Peyer's patch (tissue), 4 donors: ENCODE data around the gene GPLD1.

Experiments used
- CTCF ChIP-seq, 6 experiments: fragments of 450-650 bp in 4 of 6; fragments of 200-600 bp in 2 of 6; sonication (generic) in 1 of 6; IDR thresholded peaks; one replicate each; pipeline ENCODE4 v1.5.1; 2017 to 2019; ENCODE audit warnings: antibody characterized with exemption in 6 of 6, mild to moderate bottlenecking in 3 of 6, moderate library complexity in 1 of 6
- POLR2A ChIP-seq, 2 donors: fragments of 450-650 bp; IDR thresholded peaks; one replicate each; pipeline ENCODE4 v1.5.1; 2017; ENCODE audit warnings: antibody characterized with exemption in 2 of 2, mild to moderate bottlenecking in 2 of 2, moderate library complexity in 2 of 2

GRCh38 chr6:24408719-24409410, 80.5 kb downstream of the GPLD1 start:
- TF ChIP-seq CTCF (IDR thresholded peaks at IDR 0.05) (no peak), POLR2A (IDR thresholded peaks at IDR 0.05) (no peak)
